Tibial artery (tissue), 4 donors: ENCODE measurements around the gene PPP2R2C.

Experiments
- DNase-seq, 2 donors: peaks; one replicate each; pipeline ENCODE4 v3.0.0-alpha.2; 2019
- H3K27ac ChIP-seq, 2 donors: fragments of 200-600 bp; sonication (generic) in 1 of 2; 1 replicate in 1 of 2; 2 replicates in 1 of 2; pipeline ENCODE4 v1.5.1; 2018 to 2019; ENCODE audit warnings: mild to moderate bottlenecking in 1 of 2
- H3K27me3 ChIP-seq, 2 donors: fragments of 200-600 bp; sonication (generic) in 1 of 2; one replicate each; pipeline versions ENCODE4 v1.5.1 to v1.6.0; 2016 to 2019
- H3K36me3 ChIP-seq, 3 donors: fragments of 200-600 bp; sonication (generic) in 2 of 3; one replicate each; pipeline ENCODE4 v1.5.1; 2016 to 2019; ENCODE audit warnings: mild to moderate bottlenecking in 2 of 3
- H3K4me1 ChIP-seq, 4 donors: fragments of 200-600 bp; sonication (generic) in 2 of 4; 1 replicate in 3 of 4; 2 replicates in 1 of 4; pipeline ENCODE4 v1.5.1; 2016 to 2019
- H3K4me3 ChIP-seq, 2 donors: fragments of 200-600 bp; sonication (generic) in 1 of 2; 1 replicate in 1 of 2; 2 replicates in 1 of 2; pipeline ENCODE4 v1.5.1; 2018 to 2019; ENCODE audit warnings: mild to moderate bottlenecking in 2 of 2
- H3K9me3 ChIP-seq, 3 donors: fragments of 200-600 bp; sonication (generic) in 1 of 3; one replicate each; pipeline ENCODE4 v1.5.1; 2016 to 2019
- intact Hi-C: fragments of 100-400 bp; cut with DNase I; formaldehyde crosslinking; loops from one replicate; pipeline ENCODE4 v1.15.0; 2023; ENCODE audit warnings: low total_unique reads
- TF ChIP-seq, protein P1 (sequence below), 2 experiments: fragments of 200-600 bp in 1 of 2; fragments of 450-650 bp in 1 of 2; IDR thresholded peaks; one replicate each; pipeline ENCODE4 v1.5.1; 2017 to 2019; ENCODE audit warnings: antibody characterized with exemption in 2 of 2, mild to moderate bottlenecking in 1 of 2, moderate library complexity in 1 of 2

Gene PPP2R2C

DNA sequence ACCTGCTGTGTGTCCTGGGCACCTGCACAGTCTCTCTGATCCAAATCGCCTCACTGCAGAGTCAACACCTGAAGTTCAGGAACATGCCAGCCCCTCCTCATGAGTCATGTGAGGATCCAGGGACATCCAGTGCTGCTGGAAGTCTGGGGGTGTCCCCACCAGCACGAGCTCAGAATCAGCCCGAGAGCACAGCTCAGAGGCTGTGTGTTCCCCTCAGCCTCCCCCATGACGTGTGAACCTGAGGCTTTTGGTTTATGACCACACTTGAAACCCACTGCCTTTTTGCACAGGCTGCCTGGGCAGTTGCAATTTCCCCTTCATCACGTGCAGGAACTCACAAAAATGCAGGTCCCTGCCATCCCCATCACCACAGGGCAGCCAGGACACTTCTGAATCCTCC, 47.1 kb downstream of the PPP2R2C start:
- no peak for DNase-seq
- H3K27ac ChIP-seq: no peak overlapping the region
- intact Hi-C loops: no loop called here
- H3K9me3 ChIP-seq: no peaks in the 10 kb centered on the region
- no peaks in the 10 kb centered on the region for H3K36me3 ChIP-seq
- H3K4me1 ChIP-seq: no peaks in the 10 kb centered on the region
- peaks cover 0 to 21% of the 10 kb centered on the region in 2 donors for H3K27me3 ChIP-seq
- TF ChIP-seq, protein P1, sequence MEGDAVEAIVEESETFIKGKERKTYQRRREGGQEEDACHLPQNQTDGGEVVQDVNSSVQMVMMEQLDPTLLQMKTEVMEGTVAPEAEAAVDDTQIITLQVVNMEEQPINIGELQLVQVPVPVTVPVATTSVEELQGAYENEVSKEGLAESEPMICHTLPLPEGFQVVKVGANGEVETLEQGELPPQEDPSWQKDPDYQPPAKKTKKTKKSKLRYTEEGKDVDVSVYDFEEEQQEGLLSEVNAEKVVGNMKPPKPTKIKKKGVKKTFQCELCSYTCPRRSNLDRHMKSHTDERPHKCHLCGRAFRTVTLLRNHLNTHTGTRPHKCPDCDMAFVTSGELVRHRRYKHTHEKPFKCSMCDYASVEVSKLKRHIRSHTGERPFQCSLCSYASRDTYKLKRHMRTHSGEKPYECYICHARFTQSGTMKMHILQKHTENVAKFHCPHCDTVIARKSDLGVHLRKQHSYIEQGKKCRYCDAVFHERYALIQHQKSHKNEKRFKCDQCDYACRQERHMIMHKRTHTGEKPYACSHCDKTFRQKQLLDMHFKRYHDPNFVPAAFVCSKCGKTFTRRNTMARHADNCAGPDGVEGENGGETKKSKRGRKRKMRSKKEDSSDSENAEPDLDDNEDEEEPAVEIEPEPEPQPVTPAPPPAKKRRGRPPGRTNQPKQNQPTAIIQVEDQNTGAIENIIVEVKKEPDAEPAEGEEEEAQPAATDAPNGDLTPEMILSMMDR (IDR thresholded peaks at IDR 0.05): no peak
- no peak overlapping the region for H3K4me3 ChIP-seq

DNA sequence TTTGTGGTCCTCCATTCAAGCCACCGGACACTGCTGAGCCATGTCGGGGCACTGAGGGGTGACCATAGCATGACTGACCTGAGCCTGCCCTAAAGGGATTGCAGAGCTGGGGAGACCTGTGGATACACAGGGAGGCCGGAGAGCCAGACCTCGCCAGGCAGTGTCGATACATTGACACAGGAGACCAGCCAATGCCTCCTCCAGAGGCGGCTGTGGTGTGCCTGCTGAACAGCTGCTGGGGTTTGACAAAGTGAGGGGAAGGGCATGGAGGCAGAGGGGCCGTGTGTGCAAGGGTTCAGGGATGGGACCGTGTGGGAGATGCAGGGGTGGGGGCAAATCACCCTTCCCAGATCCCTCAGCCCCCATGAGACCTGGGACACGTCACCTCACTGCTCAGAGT, 48.0 kb downstream of the PPP2R2C start:
- no peaks in the 10 kb centered on the region for H3K4me1 ChIP-seq
- DNase-seq: no peak
- TF ChIP-seq, protein P1 (IDR thresholded peaks at IDR 0.05): no peak

DNA sequence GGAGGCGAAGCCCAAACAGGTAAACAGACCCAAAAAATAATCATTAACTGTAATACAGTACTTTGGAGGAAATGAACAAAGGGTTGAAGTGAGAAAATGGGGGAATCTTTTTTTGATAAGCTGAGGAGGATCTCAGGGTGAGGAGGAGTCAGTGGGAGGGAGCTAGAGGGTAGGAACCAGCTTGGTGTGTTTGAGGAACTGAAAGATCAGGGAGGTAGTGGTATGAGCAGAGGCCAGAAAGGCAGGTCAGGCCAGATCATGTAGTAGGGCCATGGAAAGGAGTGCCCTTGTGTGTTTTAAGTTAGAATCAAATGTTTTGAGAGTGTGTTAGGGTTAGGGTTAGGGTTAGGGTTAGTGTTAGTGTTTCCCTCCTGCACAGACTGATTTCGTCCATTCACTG, 48.8 kb downstream of the PPP2R2C start:
- Histone ChIP-seq H3K9me3 (no peaks in the 10 kb centered on the region), H3K27ac (no peak overlapping the region), H3K36me3 (no peaks in the 10 kb centered on the region), H3K4me1 (no peaks in the 10 kb centered on the region), H3K4me3 (no peak overlapping the region), H3K27me3 (peaks cover 0 to 19% of the 10 kb centered on the region in 2 donors)
- DNase-seq: no peak
- intact Hi-C loops: no loop called here
- TF ChIP-seq, protein P1 (IDR thresholded peaks at IDR 0.05): no peak

More for the DNA sequence above, 48.0 kb downstream of the PPP2R2C start:
- peaks cover 0 to 19% of the 10 kb centered on the region in 2 donors for H3K27me3 ChIP-seq
- H3K9me3 ChIP-seq: no peaks in the 10 kb centered on the region
- no peak overlapping the region for H3K4me3 ChIP-seq
- intact Hi-C loops: no loop called here
- H3K36me3 ChIP-seq: no peaks in the 10 kb centered on the region
- H3K27ac ChIP-seq: no peak overlapping the region

DNA sequence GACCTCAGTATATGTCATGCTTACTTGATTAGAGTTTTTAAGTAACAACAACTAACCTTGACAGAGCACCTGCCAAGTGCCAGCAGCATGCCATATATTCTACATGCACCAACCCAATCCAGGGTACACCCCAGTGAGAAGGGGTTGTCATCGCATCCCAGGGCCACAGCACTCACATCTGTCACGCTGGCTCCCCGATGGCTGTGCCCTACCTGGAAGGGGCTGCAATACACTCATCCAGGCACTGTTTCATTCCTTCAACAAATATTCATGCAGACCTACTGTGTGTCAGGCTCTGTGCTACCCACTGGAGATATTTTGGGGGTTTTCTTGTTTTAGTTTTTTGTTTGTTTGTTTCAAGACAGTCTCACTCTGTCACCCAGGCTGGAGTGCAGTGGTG, 49.5 kb downstream of the PPP2R2C start:
- H3K27ac ChIP-seq: no peak overlapping the region
- no peak overlapping the region for H3K4me3 ChIP-seq

DNA sequence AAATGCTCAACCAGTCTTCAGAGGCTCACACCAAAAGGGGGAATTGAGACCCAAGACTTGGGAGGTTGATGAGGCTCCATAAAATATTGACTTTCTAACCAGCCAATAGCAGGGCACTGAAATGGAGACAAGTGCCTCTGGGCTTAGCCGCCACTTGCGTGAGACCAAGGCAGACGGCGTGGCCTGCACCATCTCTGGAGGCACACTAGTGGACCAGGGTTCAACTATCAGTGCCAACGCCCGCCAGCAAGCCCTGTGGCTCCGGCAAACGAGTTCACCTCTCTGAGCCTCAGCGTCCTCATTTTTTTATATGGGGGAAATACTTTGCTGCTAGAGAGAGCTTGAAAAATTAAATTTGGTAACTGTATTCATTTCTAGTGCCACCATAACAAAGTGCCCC, 50.3 kb downstream of the PPP2R2C start:
- Histone ChIP-seq H3K36me3 (no peaks in the 10 kb centered on the region), H3K9me3 (no peaks in the 10 kb centered on the region), H3K27ac (no peak overlapping the region), H3K27me3 (peaks cover 0 to 27% of the 10 kb centered on the region in 2 donors), H3K4me3 (no peak overlapping the region), H3K4me1 (no peaks in the 10 kb centered on the region)
- intact Hi-C loops: no loop called here
- TF ChIP-seq, protein P1 (IDR thresholded peaks at IDR 0.05): no peak
- no peak for DNase-seq

More for the DNA sequence above, 49.5 kb downstream of the PPP2R2C start:
- H3K27me3 ChIP-seq: peaks cover 0 to 23% of the 10 kb centered on the region in 2 donors
- intact Hi-C loops: no loop called here
- no peak for DNase-seq
- H3K4me1 ChIP-seq: no peaks in the 10 kb centered on the region
- TF ChIP-seq, protein P1 (IDR thresholded peaks at IDR 0.05): no peak
- no peaks in the 10 kb centered on the region for H3K36me3 ChIP-seq
- no peaks in the 10 kb centered on the region for H3K9me3 ChIP-seq

DNA sequence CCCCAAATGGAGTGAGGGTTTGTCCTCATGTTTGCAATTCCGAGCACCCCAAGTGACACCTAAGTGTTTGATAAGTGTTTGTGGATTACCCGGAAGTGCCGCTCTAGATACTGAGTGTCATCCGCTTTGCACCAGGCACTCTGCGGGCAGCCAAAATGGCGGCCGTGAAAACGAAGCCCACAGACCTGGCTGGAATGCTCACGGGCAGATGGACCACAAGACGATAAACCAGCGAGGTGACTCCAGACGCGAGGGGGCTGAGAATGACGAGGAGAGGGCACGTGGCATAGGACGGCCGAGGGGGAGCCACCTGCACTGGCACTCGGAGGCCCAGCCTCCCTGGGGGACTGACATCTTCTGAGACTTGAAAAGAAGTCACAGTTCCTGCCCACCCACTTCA, 51.0 kb downstream of the PPP2R2C start:
- DNase-seq: no peak

More for the DNA sequence above, 51.0 kb downstream of the PPP2R2C start:
- no peaks in the 10 kb centered on the region for H3K36me3 ChIP-seq
- H3K27ac ChIP-seq: no peak overlapping the region
- H3K27me3 ChIP-seq: peaks cover 0 to 34% of the 10 kb centered on the region in 2 donors
- H3K4me1 ChIP-seq: no peaks in the 10 kb centered on the region
- TF ChIP-seq, protein P1 (IDR thresholded peaks at IDR 0.05): no peak
- intact Hi-C loops: no loop called here
- H3K4me3 ChIP-seq: no peak overlapping the region
- no peaks in the 10 kb centered on the region for H3K9me3 ChIP-seq
